Prostate gland (tissue), 2 donors: ENCODE data around the gene BRCC3. TPM values are rescaled to one million over a fixed set of nuclear protein-coding genes. Genes with fewer than 3 reads are reported as not detected.

Experiments used
- DNase-seq: peaks from one replicate; pipeline ENCODE4 v3.0.0-alpha.2; 2019; ENCODE audit warnings: low spot score
- H3K27ac ChIP-seq, 2 donors: fragments of 200-600 bp; sonication (generic); 2 replicates each; pipeline ENCODE4 v1.5.1; 2017 to 2019
- H3K27me3 ChIP-seq: fragments of 200-600 bp; sonication (generic); replicated peaks from 2 replicates; pipeline ENCODE4 v1.5.1; 2019; ENCODE audit not compliant: insufficient read depth
- H3K36me3 ChIP-seq, 2 donors: fragments of 200-600 bp; sonication (generic); 1 replicate in 1 of 2; 2 replicates in 1 of 2; pipeline versions ENCODE4 v1.5.1 to v1.8.1; 2017 to 2019
- H3K4me1 ChIP-seq: fragments of 200-600 bp; sonication (generic); replicated peaks from 2 replicates; pipeline ENCODE4 v1.5.1; 2019
- H3K4me3 ChIP-seq, 2 donors: fragments of 200-600 bp; sonication (generic); 2 replicates each; pipeline ENCODE4 v1.5.1; 2017 to 2019
- H3K9me3 ChIP-seq: fragments of 200-600 bp; sonication (generic); 2 replicates; pipeline ENCODE4 v1.5.1; 2017
- CTCF ChIP-seq, 4 experiments: fragments of 200-600 bp in 2 of 4; fragments of 450-650 bp in 2 of 4; sonication (generic) in 2 of 4; IDR thresholded peaks; 1 replicate in 3 of 4; 2 replicates in 1 of 4; pipeline ENCODE4 v1.5.1; 2016 to 2019; ENCODE audit warnings: antibody characterized with exemption in 4 of 4, mild to moderate bottlenecking in 2 of 4, moderate library complexity in 2 of 4
- POLR2A ChIP-seq: fragments of 450-650 bp; IDR thresholded peaks from one replicate; pipeline ENCODE4 v1.6.1; 2016; ENCODE audit warnings: antibody characterized with exemption, mild to moderate bottlenecking
- POLR2AphosphoS5 ChIP-seq: sonication (generic); formaldehyde crosslinking; IDR thresholded peaks from one replicate; pipeline ENCODE4 v1.6.1; 2017; ENCODE audit warnings: antibody characterized with exemption
- WGBS: methylation state at CpG from one replicate; pipeline ENCODE4 v1.1.5; 2018; 5-methylcytosine and 5-hydroxymethylcytosine counted together
- intact Hi-C: fragments of 100-400 bp; cut with DNase I; formaldehyde crosslinking; loops from one replicate; pipeline ENCODE4 v1.14.2; 2022
- total RNA-seq, 2 donors: library from RNA; depleted of rRNA; stranded (reverse); fragments of >200 nt; gene quantifications; one replicate each; pipeline ENCODE4 v1.1.0, GENCODE V29; 2016

The BRCC3 gene
- total RNA-seq, 2 donors from 2014 or later: 10.0 to 19.3 TPM

- Histone ChIP-seq H3K27ac (no peak overlapping the region), H3K4me3 (no peak overlapping the region), H3K4me1 (no peaks in the 10 kb centered on the region), H3K36me3 (no peaks in the 10 kb centered on the region), H3K27me3 (no peaks in the 10 kb centered on the region), H3K9me3 (no peaks in the 10 kb centered on the region)
- 95% methylated on average over 4 of the region's 4 CpGs for WGBS
- intact Hi-C loops: no loop called here
- TF ChIP-seq POLR2AphosphoS5: no peak
- no peak for TF ChIP-seq CTCF (IDR thresholded peaks at IDR 0.05)
- TF ChIP-seq POLR2A: no peak
- DNase-seq: no peak
These were observed 41.8 kb downstream of the BRCC3 start for GRCh38 chrX:155113097-155113496.

GRCh38 chrX:155115174-155115819 lies 44.0 kb downstream of the BRCC3 start:
- DNase-seq: no peak
- Histone ChIP-seq H3K9me3 (no peaks in the 10 kb centered on the region), H3K36me3 (no peaks in the 10 kb centered on the region), H3K4me3 (no peak overlapping the region), H3K27ac (no peak overlapping the region), H3K27me3 (no peaks in the 10 kb centered on the region), H3K4me1 (no peaks in the 10 kb centered on the region)
- intact Hi-C loops: no loop called here
- WGBS: 100% methylated on average over 1 of the region's 1 CpG
- TF ChIP-seq CTCF (IDR thresholded peaks at IDR 0.05) (no peak), POLR2AphosphoS5 (no peak), POLR2A (no peak)

GRCh38 chrX:155127465-155127864 lies 56.2 kb downstream of the BRCC3 start:
- intact Hi-C loops: no loop called here
- no peak overlapping the region for H3K27ac ChIP-seq
- H3K9me3 ChIP-seq: no peaks in the 10 kb centered on the region
- no peak overlapping the region for H3K4me3 ChIP-seq
- no peaks in the 10 kb centered on the region for H3K27me3 ChIP-seq
- H3K36me3 ChIP-seq: no peaks in the 10 kb centered on the region
- no peak for DNase-seq
- no peaks in the 10 kb centered on the region for H3K4me1 ChIP-seq
- WGBS: 83% methylated on average over 1 of the region's 1 CpG
- TF ChIP-seq POLR2AphosphoS5 (no peak), POLR2A (no peak), CTCF (IDR thresholded peaks at IDR 0.05) (no peak)

GRCh38 chrX:155127940-155128339 lies 56.6 kb downstream of the BRCC3 start:
- Histone ChIP-seq H3K9me3 (no peaks in the 10 kb centered on the region), H3K4me3 (no peak overlapping the region), H3K27ac (no peak overlapping the region), H3K4me1 (no peaks in the 10 kb centered on the region), H3K36me3 (no peaks in the 10 kb centered on the region), H3K27me3 (no peaks in the 10 kb centered on the region)
- intact Hi-C loops: no loop called here
- TF ChIP-seq POLR2AphosphoS5 (no peak), POLR2A (no peak), CTCF (IDR thresholded peaks at IDR 0.05) (no peak)
- DNase-seq: no peak

- H3K27me3 ChIP-seq: no peaks in the 10 kb centered on the region
- no CpG with 5 or more reads among the region's 1 CpG for WGBS
- H3K4me3 ChIP-seq: no peak overlapping the region
- no peaks in the 10 kb centered on the region for H3K4me1 ChIP-seq
- H3K36me3 ChIP-seq: no peaks in the 10 kb centered on the region
- H3K27ac ChIP-seq: no peak overlapping the region
- H3K9me3 ChIP-seq: no peaks in the 10 kb centered on the region
- intact Hi-C loops: no loop called here
- DNase-seq: no peak
- TF ChIP-seq POLR2AphosphoS5: no peak
- TF ChIP-seq CTCF (IDR thresholded peaks at IDR 0.05): no peak
- no peak for TF ChIP-seq POLR2A
These were observed 60.8 kb downstream of the BRCC3 start for GRCh38 chrX:155132110-155132509.
